H1 (cell line): ENCODE data around the gene PLXNB2. TPM values are rescaled to one million over a fixed set of nuclear protein-coding genes. Genes with fewer than 3 reads are reported as not detected.

Source experiments
- CHD7 ChIP-seq: fragments of 300-600 bp; sonication (generic); IDR thresholded peaks from 2 replicates; pipeline ENCODE4 v1.7.1; 2012; ENCODE audit warnings: low read length, moderate library complexity, mild to moderate bottlenecking, inconsistent platforms; ENCODE audit not compliant: insufficient replicate concordance
- CTCF ChIP-seq, 3 experiments: IDR thresholded peaks; 1 replicate in 2 of 3; 2 replicates in 1 of 3; pipeline versions ENCODE4 v1.5.1 to v1.6.1; 2011; ENCODE audit warnings: low read length in 3 of 3, mild to moderate bottlenecking in 3 of 3, inconsistent platforms in 2 of 3, low read depth in 1 of 3, moderate library complexity in 1 of 3; ENCODE audit not compliant: insufficient read depth in 1 of 3; ENCODE audit errors: control extremely low read depth in 1 of 3
- EZH2 ChIP-seq: fragments of 200-600 bp; sonication (generic); IDR thresholded peaks from 2 replicates; pipeline ENCODE4 v1.7.1; 2012; ENCODE audit warnings: low read depth, mild to moderate bottlenecking, moderate library complexity, low read length, inconsistent platforms; ENCODE audit not compliant: severe bottlenecking
- NANOG ChIP-seq: IDR thresholded peaks from 2 replicates; pipeline ENCODE4 v1.6.1; 2011; ENCODE audit warnings: low read length, low read depth, mild to moderate bottlenecking, inconsistent platforms; ENCODE audit not compliant: insufficient read depth, poor library complexity, severe bottlenecking
- POLR2AphosphoS5 ChIP-seq: IDR thresholded peaks from 2 replicates; pipeline ENCODE4 v1.6.1; 2011; ENCODE audit warnings: low read depth, low read length
- RAD21 ChIP-seq, 2 experiments: IDR thresholded peaks in 1 of 2; conservative IDR thresholded peaks in 1 of 2; 2 replicates each; pipeline ENCODE4 v1.6.1; 2011; ENCODE audit warnings: low read depth in 2 of 2, low read length in 2 of 2, improper control_type of control experiment in 1 of 2, inconsistent platforms in 1 of 2, mild to moderate bottlenecking in 1 of 2, moderate library complexity in 1 of 2
- RFX5 ChIP-seq: IDR thresholded peaks from 2 replicates; pipeline ENCODE4 v1.6.1; 2011; ENCODE audit warnings: low read depth, low read length, improper control_type of control experiment, borderline replicate concordance
- polyA plus RNA-seq, 7 experiments: library from polyadenylated mRNA; depleted of rRNA in 3 of 7; stranded (reverse) in 5 of 7; unstranded in 2 of 7; fragments of >200 nt in 5 of 7; fragments of 200-250 nt in 2 of 7; gene quantifications; 1 replicate in 5 of 7; 2 replicates in 1 of 7; 4 replicates in 1 of 7; pipeline versions ENCODE4 v1.2.1 to v1.2.3, GENCODE V29; 2011 to 2013; ENCODE audit warnings: missing spikeins in 2 of 7, mixed read lengths in 2 of 7
- total RNA-seq: library from RNA; stranded (reverse); fragmentation: NEBNext Ultra II Directional; extraction: Animal tissue kit (Norgen Biotek cat#: 25700); gene quantifications from 2 replicates; pipeline ENCODE4 v1.2.1, GENCODE V29; 2021

Gene PLXNB2
- total and polyA plus RNA-seq, 2 of the 8 experiments (the other 6 are each of a cell fraction or from before 2014, with no cell fraction given) = 58.3 to 92.8 TPM

DNA sequence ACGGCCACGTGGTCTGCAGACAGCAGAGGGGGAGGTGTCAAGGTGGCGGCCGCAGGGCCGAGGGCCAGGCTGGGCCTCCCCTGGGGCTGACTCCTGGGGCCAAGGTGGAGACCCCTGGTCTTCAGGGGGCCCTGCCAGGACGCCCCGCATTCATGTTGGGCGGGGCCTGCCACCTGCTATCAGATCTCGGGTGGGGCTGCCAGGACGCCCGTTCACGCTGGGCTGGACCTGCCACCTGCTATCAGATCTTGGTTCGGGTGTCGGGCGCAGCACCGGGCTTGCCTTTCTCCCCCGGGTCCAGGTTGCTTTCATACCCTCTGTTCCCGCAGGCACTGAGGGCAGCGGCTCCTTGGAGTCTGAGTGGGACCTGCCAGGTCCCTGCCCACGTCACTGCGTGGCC, 21.2 kb downstream of the PLXNB2 start (continued):
- no peak for TF ChIP-seq CHD7
- TF ChIP-seq RFX5 = no peak
- TF ChIP-seq CTCF (IDR thresholded peaks at IDR 0.05; ENCODE audit: control extremely low read depth in 1 of 3, insufficient read depth in 1 of 3, low read depth in 1 of 3, low read length in 3 of 3) = no peak
- TF ChIP-seq EZH2 = no peak
- no peak for TF ChIP-seq POLR2AphosphoS5
- no peak for TF ChIP-seq RAD21 (IDR thresholded peaks at IDR 0.05 in 1 of 2, conservative IDR thresholded peaks at IDR 0.05 in 1 of 2; ENCODE audit: low read depth in 2 of 2, low read length in 2 of 2)
- no peak for TF ChIP-seq NANOG
